Lower leg skin (tissue), 4 donors: ENCODE measurements around the gene TSR3. TPM values are rescaled to one million over a fixed set of nuclear protein-coding genes. Genes with fewer than 3 reads are reported as not detected.

Experiments
- DNase-seq, 2 donors: peaks; one replicate each; pipeline ENCODE4 v3.0.0-alpha.2; 2019; ENCODE audit warnings: low spot score in 2 of 2
- H3K4me3 ChIP-seq: fragments of 200-600 bp; sonication (generic); 2 replicates; pipeline ENCODE4 v1.5.1; 2017; ENCODE audit warnings: mild to moderate bottlenecking, low read depth; ENCODE audit not compliant: poor library complexity, severe bottlenecking
- CTCF ChIP-seq, 3 donors: fragments of 450-650 bp; IDR thresholded peaks; one replicate each; pipeline ENCODE4 v1.5.1; 2016; ENCODE audit warnings: antibody characterized with exemption in 3 of 3, mild to moderate bottlenecking in 3 of 3, moderate library complexity in 2 of 3
- POLR2A ChIP-seq, 2 donors: fragments of 450-650 bp; IDR thresholded peaks; one replicate each; pipeline ENCODE4 v1.6.1; 2016 to 2017; ENCODE audit warnings: antibody characterized with exemption in 2 of 2, mild to moderate bottlenecking in 1 of 2, moderate library complexity in 1 of 2
- WGBS, 2 donors: methylation state at CpG; one replicate each; pipeline ENCODE4 v1.1.5; 2018; 5-methylcytosine and 5-hydroxymethylcytosine counted together
- intact Hi-C: fragments of 100-400 bp; cut with DNase I; formaldehyde crosslinking; loops from one replicate; pipeline ENCODE4 v1.15.0; 2023; ENCODE audit warnings: low total_unique reads
- total RNA-seq, 4 donors: library from RNA; depleted of rRNA; stranded (reverse); fragments of >200 nt; gene quantifications; one replicate each; pipeline ENCODE4 v1.1.0, GENCODE V29; 2016

Gene TSR3
- total RNA-seq, 4 donors from 2014 or later: 76.8 to 106 (median 90.5) TPM

GRCh38 chr16:1323296-1324239 is 28.1 kb downstream of the TSR3 start:
- DNase-seq: no peak
- intact Hi-C loops: no loop called here
- no peak overlapping the region for H3K4me3 ChIP-seq
- TF ChIP-seq POLR2A (IDR thresholded peaks at IDR 0.05) (no peak), CTCF (IDR thresholded peaks at IDR 0.05) (no peak)
- WGBS, 2 donors: 74 to 85% methylated on average over 27 to 31 of the region's 35 CpGs

- TF ChIP-seq CTCF (IDR thresholded peaks at IDR 0.05) (no peak), POLR2A (IDR thresholded peaks at IDR 0.05) (no peak)
- H3K4me3 ChIP-seq: no peak overlapping the region
- 91 to 98% methylated on average over 8 of the region's 8 CpGs for WGBS, 2 donors
- DNase-seq: no peak
- intact Hi-C loops: no loop called here
Observed at GRCh38 chr16:1322407-1322806, 29.3 kb downstream of the TSR3 start.

- 86 to 89% methylated on average over 10 to 14 of the region's 22 CpGs for WGBS, 2 donors
- no peak for TF ChIP-seq POLR2A (IDR thresholded peaks at IDR 0.05)
- no peak for TF ChIP-seq CTCF (IDR thresholded peaks at IDR 0.05)
- intact Hi-C loops: no loop called here
- DNase-seq: no peak
- H3K4me3 ChIP-seq: no peak overlapping the region
Observed at GRCh38 chr16:1320658-1321240, 30.9 kb downstream of the TSR3 start.

GRCh38 chr16:1320097-1320496 is 31.6 kb downstream of the TSR3 start:
- WGBS, 2 donors: 80 to 86% methylated on average over 12 of the region's 12 CpGs
- TF ChIP-seq CTCF (IDR thresholded peaks at IDR 0.05) (no peak), POLR2A (IDR thresholded peaks at IDR 0.05) (no peak)
- intact Hi-C loops: no loop called here
- DNase-seq: no peak
- H3K4me3 ChIP-seq: no peak overlapping the region

- DNase-seq: no peak
- H3K4me3 ChIP-seq: no peak overlapping the region
- WGBS, 2 donors: 89 to 92% methylated on average over 33 of the region's 33 CpGs
- TF ChIP-seq POLR2A (IDR thresholded peaks at IDR 0.05) (no peak), CTCF (IDR thresholded peaks at IDR 0.05) (no peak)
- intact Hi-C loops: no loop called here
Observed at GRCh38 chr16:1319041-1319440, 32.6 kb downstream of the TSR3 start.
